Nephron progenitor cell (in vitro differentiated cells): ENCODE results near the gene NME7.
A peak's percentile ranks its signal among the peaks of the same experiment; 100 is the strongest.

ENCODE experiments used
- DNase-seq: peaks from one replicate; pipeline ENCODE4 v3.0.0; 2021
- H3K27ac Mint-ChIP-seq: 2 replicates; pipeline ENCODE4 v1.8.0; 2021; ENCODE audit warnings: mild to moderate bottlenecking, moderate library complexity, mixed read lengths
- H3K27me3 Mint-ChIP-seq: 2 replicates; pipeline ENCODE4 v1.8.0; 2021; ENCODE audit warnings: mild to moderate bottlenecking, low read depth, mixed read lengths; ENCODE audit not compliant: poor library complexity
- H3K36me3 Mint-ChIP-seq: 2 replicates; pipeline ENCODE4 v1.8.0; 2021; ENCODE audit warnings: low read depth, mixed read lengths
- H3K4me1 Mint-ChIP-seq: 2 replicates; pipeline ENCODE4 v1.8.0; 2021; ENCODE audit warnings: mixed read lengths
- H3K4me3 Mint-ChIP-seq: 2 replicates; pipeline ENCODE4 v1.8.0; 2021; ENCODE audit warnings: mild to moderate bottlenecking, moderate library complexity, mixed read lengths
- H3K9me3 Mint-ChIP-seq: 2 replicates; pipeline ENCODE4 v1.8.0; 2021; ENCODE audit warnings: mild to moderate bottlenecking, moderate library complexity, mixed read lengths
- TF ChIP-seq, protein P1 (sequence below): fragments of 200-600 bp; sonication (generic); IDR thresholded peaks from 2 replicates; pipeline ENCODE4 v1.5.0; 2021; ENCODE audit warnings: antibody characterized with exemption

NME7 gene

DNA sequence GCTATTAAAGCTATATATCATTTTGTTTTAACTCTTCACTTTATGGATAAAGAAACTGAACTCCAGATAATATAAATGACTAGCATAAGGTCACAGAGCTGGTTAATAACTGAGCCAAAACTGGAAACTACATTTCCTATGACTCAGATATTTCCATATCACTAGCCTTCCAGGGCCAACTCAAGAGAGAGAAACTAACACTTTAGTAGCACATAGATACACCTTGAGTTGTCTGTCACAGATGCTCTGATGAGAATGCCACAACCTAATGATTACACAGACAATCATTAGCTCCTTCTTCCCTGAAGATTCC is 40.7 kb downstream of the NME7 start:
- TF ChIP-seq, protein P1, sequence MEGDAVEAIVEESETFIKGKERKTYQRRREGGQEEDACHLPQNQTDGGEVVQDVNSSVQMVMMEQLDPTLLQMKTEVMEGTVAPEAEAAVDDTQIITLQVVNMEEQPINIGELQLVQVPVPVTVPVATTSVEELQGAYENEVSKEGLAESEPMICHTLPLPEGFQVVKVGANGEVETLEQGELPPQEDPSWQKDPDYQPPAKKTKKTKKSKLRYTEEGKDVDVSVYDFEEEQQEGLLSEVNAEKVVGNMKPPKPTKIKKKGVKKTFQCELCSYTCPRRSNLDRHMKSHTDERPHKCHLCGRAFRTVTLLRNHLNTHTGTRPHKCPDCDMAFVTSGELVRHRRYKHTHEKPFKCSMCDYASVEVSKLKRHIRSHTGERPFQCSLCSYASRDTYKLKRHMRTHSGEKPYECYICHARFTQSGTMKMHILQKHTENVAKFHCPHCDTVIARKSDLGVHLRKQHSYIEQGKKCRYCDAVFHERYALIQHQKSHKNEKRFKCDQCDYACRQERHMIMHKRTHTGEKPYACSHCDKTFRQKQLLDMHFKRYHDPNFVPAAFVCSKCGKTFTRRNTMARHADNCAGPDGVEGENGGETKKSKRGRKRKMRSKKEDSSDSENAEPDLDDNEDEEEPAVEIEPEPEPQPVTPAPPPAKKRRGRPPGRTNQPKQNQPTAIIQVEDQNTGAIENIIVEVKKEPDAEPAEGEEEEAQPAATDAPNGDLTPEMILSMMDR, result no peak
- Mint-ChIP-seq H3K36me3 (peaks cover 46% of the 10 kb centered on the region), H3K27ac (no peak overlapping the region), H3K4me3 (no peak overlapping the region), H3K27me3 (no peaks in the 10 kb centered on the region), H3K4me1 (no peaks in the 10 kb centered on the region), H3K9me3 (peaks cover 34% of the 10 kb centered on the region)
- DNase-seq, result no peak

DNA sequence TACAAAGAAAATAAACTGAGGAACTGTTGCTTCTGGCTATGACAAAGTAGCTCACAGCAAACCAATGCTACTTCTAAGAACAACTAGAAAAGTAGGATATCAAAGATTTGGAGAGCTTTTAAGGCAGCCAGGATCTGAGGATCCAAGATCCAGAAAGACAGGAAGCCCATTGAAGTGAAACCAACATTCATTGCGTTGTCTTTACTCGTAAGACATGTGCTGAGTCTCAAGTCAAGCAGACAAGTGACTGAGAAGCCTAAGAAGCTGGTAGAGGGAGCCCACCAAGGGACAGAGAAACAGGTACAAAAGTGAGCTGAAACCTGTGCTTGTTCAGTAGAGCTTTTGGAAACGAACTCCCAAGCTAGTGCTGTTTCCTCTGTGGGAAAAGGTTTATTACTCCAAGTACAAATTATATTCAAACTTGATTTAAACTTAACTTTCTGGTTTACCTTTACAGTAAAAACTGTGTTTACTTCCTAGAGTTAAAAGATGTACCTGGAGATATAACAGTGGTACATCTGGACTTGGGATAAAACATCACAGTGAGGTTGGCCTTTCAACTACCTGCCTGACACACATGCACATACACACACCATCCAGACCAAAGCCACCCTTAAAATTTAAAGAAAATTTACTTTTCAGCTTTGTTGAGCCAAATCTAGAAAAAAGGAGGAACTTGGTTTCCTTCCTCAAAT is 41.2 kb downstream of the NME7 start:
- H3K36me3 Mint-ChIP-seq, result peaks cover 41% of the 10 kb centered on the region
- no peak for DNase-seq
- TF ChIP-seq, protein P1, result no peak

DNA sequence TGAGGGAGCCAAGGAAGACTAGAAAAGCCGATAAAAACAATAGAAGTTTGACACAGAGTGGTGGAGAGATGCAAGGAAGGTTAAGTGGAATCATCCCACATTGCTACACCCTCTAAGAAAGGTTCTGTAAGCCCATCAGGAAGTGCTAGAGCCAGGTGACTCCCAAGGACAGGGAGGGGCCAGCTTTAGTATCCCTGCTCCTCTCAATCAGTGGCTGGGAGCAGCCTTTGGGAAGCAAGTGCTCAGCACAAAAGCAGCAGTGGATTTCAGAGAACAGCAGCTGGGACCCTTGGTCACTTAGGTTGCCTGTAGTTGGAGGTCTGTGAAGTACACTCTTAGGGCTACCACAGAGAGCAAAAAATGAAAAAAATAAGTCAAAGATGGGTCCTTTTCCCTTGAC is 42.5 kb downstream of the NME7 start:
- Mint-ChIP-seq H3K9me3 (peaks cover 16% of the 10 kb centered on the region), H3K27me3 (no peaks in the 10 kb centered on the region), H3K4me3 (no peak overlapping the region), H3K4me1 (no peaks in the 10 kb centered on the region), H3K36me3 (peaks cover 28% of the 10 kb centered on the region), H3K27ac (peak overlapping the region; percentile 59)
- TF ChIP-seq, protein P1, result no peak
- DNase-seq, result no peak

More for the DNA sequence above, 41.2 kb downstream of the NME7 start:
- H3K4me1 Mint-ChIP-seq, result no peaks in the 10 kb centered on the region
- H3K27ac Mint-ChIP-seq, result no peak overlapping the region
- H3K27me3 Mint-ChIP-seq, result no peaks in the 10 kb centered on the region
- peaks cover 28% of the 10 kb centered on the region for H3K9me3 Mint-ChIP-seq
- no peak overlapping the region for H3K4me3 Mint-ChIP-seq

DNA sequence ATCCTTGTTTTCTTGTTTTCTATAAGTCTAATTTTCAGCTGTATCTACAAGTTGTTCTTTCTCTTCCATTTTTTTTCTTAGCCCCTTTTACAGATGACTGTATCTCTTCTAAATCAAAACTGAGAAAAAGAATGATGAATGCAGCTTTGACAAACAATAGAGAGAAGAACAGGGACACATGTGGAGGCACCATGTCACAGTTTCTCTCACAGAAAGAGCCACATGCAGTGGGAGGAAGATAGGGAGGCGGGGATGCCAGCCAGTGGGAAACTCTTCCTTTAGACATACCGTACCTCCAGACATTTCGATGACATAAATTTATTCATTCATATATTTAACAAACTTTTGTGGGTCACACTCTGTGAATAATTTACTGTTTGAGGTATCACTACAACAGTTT is 45.5 kb downstream of the NME7 start:
- DNase-seq, result no peak
- Mint-ChIP-seq H3K4me1 (no peaks in the 10 kb centered on the region), H3K4me3 (no peak overlapping the region), H3K27ac (no peak overlapping the region), H3K36me3 (peaks cover 17% of the 10 kb centered on the region), H3K9me3 (no peaks in the 10 kb centered on the region), H3K27me3 (no peaks in the 10 kb centered on the region)
- TF ChIP-seq, protein P1, result no peak

DNA sequence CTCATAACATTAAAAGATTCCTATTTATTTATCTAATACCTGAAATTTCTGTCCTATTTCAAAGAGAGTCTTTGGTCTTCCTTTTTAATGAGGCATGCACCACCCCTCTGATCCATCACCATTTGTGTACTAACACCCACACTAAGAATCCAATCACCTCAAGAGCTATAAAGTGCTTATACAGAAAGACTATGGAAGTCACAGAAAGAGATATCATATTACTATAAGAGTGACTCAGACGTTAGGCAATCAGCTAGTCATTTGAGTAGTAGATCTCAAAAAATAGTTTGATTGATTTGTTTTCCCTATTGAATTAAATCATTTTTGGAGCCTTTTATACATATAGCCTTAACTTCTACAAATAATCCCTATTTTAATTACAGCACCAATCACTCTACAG is 46.1 kb downstream of the NME7 start:
- no peak for DNase-seq
- no peak overlapping the region for H3K4me3 Mint-ChIP-seq
- TF ChIP-seq, protein P1, result no peak
- no peak overlapping the region for H3K27ac Mint-ChIP-seq
- no peaks in the 10 kb centered on the region for H3K4me1 Mint-ChIP-seq
- H3K36me3 Mint-ChIP-seq, result peaks cover 19% of the 10 kb centered on the region
- no peaks in the 10 kb centered on the region for H3K9me3 Mint-ChIP-seq
- H3K27me3 Mint-ChIP-seq, result no peaks in the 10 kb centered on the region

DNA sequence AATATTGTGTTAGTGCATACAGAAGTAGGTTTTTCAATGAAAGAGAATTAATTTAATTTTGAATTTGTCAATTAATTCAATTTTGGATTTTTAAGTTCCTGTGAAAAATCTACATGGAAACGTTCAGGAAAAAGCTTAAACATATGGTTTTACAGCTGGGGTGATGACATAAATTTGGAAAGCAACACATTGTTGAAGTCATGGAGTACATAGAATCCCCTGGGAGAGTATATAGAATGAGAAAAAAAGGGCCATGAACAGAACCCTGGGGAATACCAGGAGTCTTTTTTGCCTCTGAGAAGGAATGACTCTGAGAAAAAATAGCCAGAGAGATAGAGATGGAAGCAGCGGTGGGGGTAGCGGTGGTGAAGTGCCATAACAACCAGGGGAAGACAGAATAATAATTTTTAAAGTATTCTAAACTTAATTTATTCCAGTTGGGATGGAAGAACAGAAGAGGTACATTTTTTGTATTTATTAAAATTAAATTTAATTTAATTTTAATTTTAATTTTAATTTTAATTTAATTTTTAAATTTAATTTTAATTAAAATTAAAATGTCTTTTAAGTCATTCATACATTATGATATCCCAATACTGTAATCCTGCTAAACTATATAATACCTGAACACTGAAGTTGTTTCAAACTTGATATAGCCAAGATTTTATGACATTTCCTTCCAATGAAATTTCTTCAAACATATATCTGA is 48.9 kb downstream of the NME7 start:
- H3K4me1 Mint-ChIP-seq, result no peaks in the 10 kb centered on the region
- TF ChIP-seq, protein P1, result no peak
- peaks cover 25% of the 10 kb centered on the region for H3K36me3 Mint-ChIP-seq
- H3K27me3 Mint-ChIP-seq, result no peaks in the 10 kb centered on the region
- no peak for DNase-seq
- no peak overlapping the region for H3K4me3 Mint-ChIP-seq
- H3K9me3 Mint-ChIP-seq, result no peaks in the 10 kb centered on the region
- no peak overlapping the region for H3K27ac Mint-ChIP-seq
